HG03469 (cell line): Measurements from ENCODE around the gene AGAP3.

Source experiments
- ATAC-seq: cut with Tn5 transposase; IDR thresholded peaks from one replicate; pipeline ENCODE4 v1.9.1; 2021; ENCODE audit warnings: mild to moderate bottlenecking, moderate library complexity, moderate number of reproducible peaks; ENCODE audit not compliant: unreplicated experiment

AGAP3 gene

GRCh38 chr7:151107882-151108281, 21.6 kb downstream of the AGAP3 start:
- no peak for ATAC-seq

- ATAC-seq = no peak
Observed at GRCh38 chr7:151109094-151110048, 23.1 kb downstream of the AGAP3 start.

- ATAC-seq = no peak
Observed at GRCh38 chr7:151110236-151110940, 24.1 kb downstream of the AGAP3 start.

GRCh38 chr7:151110941-151111645, 24.8 kb downstream of the AGAP3 start:
- ATAC-seq = no peak

- ATAC-seq = no peak
Observed at GRCh38 chr7:151113344-151114150, 27.3 kb downstream of the AGAP3 start.

- ATAC-seq = no peak
Observed at GRCh38 chr7:151114151-151115090, 28.1 kb downstream of the AGAP3 start.

- no peak for ATAC-seq
Observed at GRCh38 chr7:151115121-151115835, 29.0 kb downstream of the AGAP3 start.

- no peak for ATAC-seq
Observed at GRCh38 chr7:151115836-151116418, 29.7 kb downstream of the AGAP3 start.

GRCh38 chr7:151116603-151117440, 30.5 kb downstream of the AGAP3 start:
- ATAC-seq = no peak

GRCh38 chr7:151117565-151117964, 31.3 kb downstream of the AGAP3 start:
- ATAC-seq = no peak

- no peak for ATAC-seq
Observed at GRCh38 chr7:151118108-151119054, 32.1 kb downstream of the AGAP3 start.

GRCh38 chr7:151119055-151119415, 32.8 kb downstream of the AGAP3 start:
- ATAC-seq = no peak

GRCh38 chr7:151119902-151120301, 33.6 kb downstream of the AGAP3 start:
- ATAC-seq = no peak

- ATAC-seq = no peak
Observed at GRCh38 chr7:151120896-151121295, 34.6 kb downstream of the AGAP3 start.

GRCh38 chr7:151121380-151122170, 35.3 kb downstream of the AGAP3 start:
- ATAC-seq = no peak

- ATAC-seq = no peak
Observed at GRCh38 chr7:151122276-151122675, 36.0 kb downstream of the AGAP3 start.
